GM19463 (cell line): Measurements from ENCODE around the gene ARRB2.

Source experiments
- ATAC-seq: cut with Tn5 transposase; IDR thresholded peaks from one replicate; pipeline ENCODE4 v1.9.1; 2021; ENCODE audit warnings: mild to moderate bottlenecking, moderate library complexity; ENCODE audit not compliant: unreplicated experiment

ARRB2 gene

GRCh38 chr17:4722678-4723240 is 12.3 kb downstream of the ARRB2 start:
- no peak for ATAC-seq

- ATAC-seq, result no peak
Observed at GRCh38 chr17:4724650-4725049, 14.2 kb downstream of the ARRB2 start.

- no peak for ATAC-seq
Observed at GRCh38 chr17:4725646-4726310, 15.3 kb downstream of the ARRB2 start.

GRCh38 chr17:4728124-4728523 is 17.7 kb downstream of the ARRB2 start:
- no peak for ATAC-seq

- ATAC-seq, result no peak
Observed at GRCh38 chr17:4733073-4733531, 22.7 kb downstream of the ARRB2 start.

GRCh38 chr17:4734857-4735475 is 24.5 kb downstream of the ARRB2 start:
- no peak for ATAC-seq

GRCh38 chr17:4735876-4736651 is 25.6 kb downstream of the ARRB2 start:
- ATAC-seq, result no peak

GRCh38 chr17:4738136-4739121 is 28.0 kb downstream of the ARRB2 start:
- no peak for ATAC-seq

- no peak for ATAC-seq
Observed at GRCh38 chr17:4739122-4740024, 28.9 kb downstream of the ARRB2 start, which contains the start of the genes CXCL16 and ZMYND15. CXCL16 (minus strand) TSS chr17:4739928; CDS start chr17:4739339, 589 bp downstream. ZMYND15 (plus strand) TSS chr17:4739833; CDS start chr17:4740549, 716 bp downstream.

- no peak for ATAC-seq
Observed at GRCh38 chr17:4740025-4740351, 29.6 kb downstream of the ARRB2 start.

GRCh38 chr17:4740584-4740983 is 30.2 kb downstream of the ARRB2 start:
- no peak for ATAC-seq

GRCh38 chr17:4741544-4741943 is 31.1 kb downstream of the ARRB2 start:
- no peak for ATAC-seq

- no peak for ATAC-seq
Observed at GRCh38 chr17:4742133-4742532, 31.7 kb downstream of the ARRB2 start.

- ATAC-seq, result no peak
Observed at GRCh38 chr17:4742629-4743028, 32.2 kb downstream of the ARRB2 start.

GRCh38 chr17:4743216-4743615 is 32.8 kb downstream of the ARRB2 start:
- no peak for ATAC-seq

- no peak for ATAC-seq
Observed at GRCh38 chr17:4743898-4744297, 33.5 kb downstream of the ARRB2 start.

GRCh38 chr17:4744999-4745969 is 34.9 kb downstream of the ARRB2 start:
- ATAC-seq, result no peak

- no peak for ATAC-seq
Observed at GRCh38 chr17:4747847-4748246, 37.4 kb downstream of the ARRB2 start.
